Cardiac muscle cell (in vitro differentiated cells and primary cell): ENCODE measurements around the gene HCN3. TPM values are rescaled to one million over a fixed set of nuclear protein-coding genes. Genes with fewer than 3 reads are reported as not detected.
"Not testable (repeated sequence)": the region's sequence is repeated elsewhere in the genome, so short reads cannot be mapped to it uniquely, and the experiment has no call there.

Experiments
- DNase-seq, 2 donors: peaks; one replicate each; pipeline versions ENCODE4 v3.0.0 to v3.0.0-alpha.2; 2010 to 2017; ENCODE audit warnings: low read depth in 1 of 2, low spot score in 1 of 2
- H3K27ac ChIP-seq: fragments of 200-600 bp; sonication (generic); 2 replicates; pipeline ENCODE4 v1.5.1; 2016
- H3K27me3 ChIP-seq: fragments of 200-600 bp; sonication (generic); 2 replicates; pipeline ENCODE4 v1.6.0; 2016; ENCODE audit warnings: control low read depth
- H3K36me3 ChIP-seq: fragments of 200-600 bp; sonication (generic); 2 replicates; pipeline ENCODE4 v1.5.1; 2016; ENCODE audit warnings: control low read depth
- H3K4me1 ChIP-seq: fragments of 200-600 bp; sonication (generic); 2 replicates; pipeline ENCODE4 v1.8.1; 2017; ENCODE audit warnings: low read depth, mild to moderate bottlenecking, mixed run types
- H3K4me3 ChIP-seq: fragments of 200-600 bp; sonication (generic); 2 replicates; pipeline ENCODE4 v1.5.1; 2016; ENCODE audit warnings: mild to moderate bottlenecking
- H3K9me3 ChIP-seq: fragments of 200-600 bp; sonication (generic); 2 replicates; pipeline ENCODE4 v1.5.1; 2017; ENCODE audit warnings: low read depth, mild to moderate bottlenecking, control low read depth
- CTCF ChIP-seq: IDR thresholded peaks from 2 replicates; pipeline ENCODE4 v1.5.1; 2012; ENCODE audit warnings: low read depth, mild to moderate bottlenecking, low read length
- polyA plus RNA-seq: library from polyadenylated mRNA; unstranded; fragments of >200 nt; fragmentation: Nextera tagmentation; extraction: Ambion mirVana; gene quantifications from 2 replicates; pipeline ENCODE4 v1.2.1, GENCODE V29; 2016
- total RNA-seq: library from RNA; depleted of rRNA; stranded (reverse); fragments of >200 nt; gene quantifications from 2 replicates; pipeline ENCODE4 v1.2.3, GENCODE V29; 2016

Gene HCN3
- total and polyA plus RNA-seq, 2 experiments from 2014 or later: 1.7 to 12.9 TPM

- H3K4me3 ChIP-seq: peak overlapping the region; percentile 32
- H3K27me3 ChIP-seq: no peaks in the 10 kb centered on the region
- H3K9me3 ChIP-seq: no peaks in the 10 kb centered on the region
- H3K36me3 ChIP-seq: no peaks in the 10 kb centered on the region
- H3K4me1 ChIP-seq: peaks cover 3% of the 10 kb centered on the region
- H3K27ac ChIP-seq: no peak overlapping the region
- peak; percentile 80 to 84 for DNase-seq
- no peak for TF ChIP-seq CTCF
These were observed 36.1 kb upstream of the HCN3 start for GRCh38 chr1:155241069-155241679.

GRCh38 chr1:155241841-155242264 lies 35.4 kb upstream of the HCN3 start:
- Histone ChIP-seq H3K4me1 (peaks cover 3% of the 10 kb centered on the region), H3K4me3 (no peak overlapping the region), H3K36me3 (no peaks in the 10 kb centered on the region), H3K9me3 (no peaks in the 10 kb centered on the region), H3K27ac (no peak overlapping the region), H3K27me3 (no peaks in the 10 kb centered on the region)
- no peak for DNase-seq
- no peak for TF ChIP-seq CTCF

GRCh38 chr1:155242805-155243358 lies 34.4 kb upstream of the HCN3 start:
- H3K4me1 ChIP-seq: peaks cover 3% of the 10 kb centered on the region
- H3K27me3 ChIP-seq: no peaks in the 10 kb centered on the region
- no peak for TF ChIP-seq CTCF
- no peaks in the 10 kb centered on the region for H3K9me3 ChIP-seq
- peaks cover 2% of the 10 kb centered on the region for H3K36me3 ChIP-seq
- DNase-seq: peak in 1 of 2 donors; percentile 40
- no peak overlapping the region for H3K4me3 ChIP-seq
- no peak overlapping the region for H3K27ac ChIP-seq

- Histone ChIP-seq H3K4me3 (peak overlapping the region; percentile 41), H3K27me3 (no peaks in the 10 kb centered on the region), H3K36me3 (peaks cover 9% of the 10 kb centered on the region), H3K4me1 (peaks cover 3% of the 10 kb centered on the region), H3K27ac (peak overlapping the region; percentile 61), H3K9me3 (no peaks in the 10 kb centered on the region)
- peak; percentile 30 for TF ChIP-seq CTCF
- DNase-seq: peak; percentile 99 to 100
These were observed 32.7 kb upstream of the HCN3 start for GRCh38 chr1:155244368-155245162.

GRCh38 chr1:155245163-155245524 lies 32.1 kb upstream of the HCN3 start:
- Histone ChIP-seq H3K27ac (peak overlapping the region; percentile 28), H3K9me3 (no peaks in the 10 kb centered on the region), H3K36me3 (peaks cover 9% of the 10 kb centered on the region), H3K4me3 (peak overlapping the region; percentile 23), H3K4me1 (peaks cover 3% of the 10 kb centered on the region), H3K27me3 (no peaks in the 10 kb centered on the region)
- TF ChIP-seq CTCF: no peak
- no peak for DNase-seq

GRCh38 chr1:155246796-155247195 lies 30.5 kb upstream of the HCN3 start:
- H3K4me3 ChIP-seq, H3K36me3 ChIP-seq, H3K9me3 ChIP-seq, DNase-seq, H3K27me3 ChIP-seq, H3K27ac ChIP-seq: not testable (repeated sequence)
- H3K4me1 ChIP-seq: peaks cover 10% of the 10 kb centered on the region
